ENCODE measurements around the gene ZNF697.

GRCh38 chr1:119651133-119651532 lies 3.1 kb upstream of the ZNF697 start:
- TF ChIP-seq CTCF (IDR thresholded peaks at IDR 0.05) (no peak), POLR2A (IDR thresholded peaks at IDR 0.05) (no peak), EP300 (IDR thresholded peaks at IDR 0.05; ENCODE audit: low read depth) (no peak), POLR2AphosphoS5 (IDR thresholded peaks at IDR 0.05) (no peak)

All from transverse colon (tissue), 4 donors.